Medulla oblongata (tissue), 1 donor: ENCODE data around the gene WDR45B.

Source experiments
- DNase-seq: peaks from one replicate; pipeline ENCODE4 v3.0.0-alpha.2; 2015; ENCODE audit errors: extremely low spot score

The WDR45B gene

GRCh38 chr17:82648165-82648668 is at the start of gene WDR45B:
Gene WDR45B, minus strand, starts transcription at chr17:82648444. Its CDS starts 104 bp downstream, at chr17:82648340.
- DNase-seq, result peak; percentile 95

GRCh38 chr17:82697808-82698064 is 49.5 kb upstream of the WDR45B start:
- no peak for DNase-seq

GRCh38 chr17:82696916-82697807 is 48.9 kb upstream of the WDR45B start:
- no peak for DNase-seq

- DNase-seq, result no peak
Measured at GRCh38 chr17:82696259-82696658, 48.0 kb upstream of the WDR45B start.

GRCh38 chr17:82694647-82695046 is 46.4 kb upstream of the WDR45B start:
- DNase-seq, result no peak

GRCh38 chr17:82693168-82693867 is 45.1 kb upstream of the WDR45B start:
- DNase-seq, result no peak

GRCh38 chr17:82692268-82692667 is 44.0 kb upstream of the WDR45B start:
- no peak for DNase-seq

- DNase-seq, result no peak
Measured at GRCh38 chr17:82691714-82692113, 43.5 kb upstream of the WDR45B start.

GRCh38 chr17:82690786-82691489 is 42.7 kb upstream of the WDR45B start:
- DNase-seq, result peak; percentile 86

GRCh38 chr17:82689077-82689476 is 40.8 kb upstream of the WDR45B start:
- DNase-seq, result no peak

GRCh38 chr17:82687871-82688270 is 39.6 kb upstream of the WDR45B start:
- DNase-seq, result no peak

GRCh38 chr17:82687375-82687861 is 39.2 kb upstream of the WDR45B start:
- peak; percentile 78 for DNase-seq

GRCh38 chr17:82686366-82687324 is 38.4 kb upstream of the WDR45B start:
- no peak for DNase-seq

- no peak for DNase-seq
Measured at GRCh38 chr17:82685291-82685690, 37.0 kb upstream of the WDR45B start.

GRCh38 chr17:82684228-82684841 is 36.1 kb upstream of the WDR45B start:
- DNase-seq, result no peak

- no peak for DNase-seq
Measured at GRCh38 chr17:82683534-82683933, 35.3 kb upstream of the WDR45B start.

GRCh38 chr17:82681547-82681946 is 33.3 kb upstream of the WDR45B start:
- DNase-seq, result no peak

GRCh38 chr17:82679586-82680465 is 31.6 kb upstream of the WDR45B start:
- no peak for DNase-seq

GRCh38 chr17:82678265-82678891 is 30.1 kb upstream of the WDR45B start:
- no peak for DNase-seq
